GM12801 (cell line): ENCODE results near the gene PPP2CA.

Experiments used
- TF ChIP-seq, protein P1 (sequence below): IDR thresholded peaks from one replicate; pipeline ENCODE4 v1.5.1; 2011; ENCODE audit warnings: control low read depth; ENCODE audit not compliant: insufficient read length; ENCODE audit errors: extremely low read depth

The PPP2CA gene

DNA sequence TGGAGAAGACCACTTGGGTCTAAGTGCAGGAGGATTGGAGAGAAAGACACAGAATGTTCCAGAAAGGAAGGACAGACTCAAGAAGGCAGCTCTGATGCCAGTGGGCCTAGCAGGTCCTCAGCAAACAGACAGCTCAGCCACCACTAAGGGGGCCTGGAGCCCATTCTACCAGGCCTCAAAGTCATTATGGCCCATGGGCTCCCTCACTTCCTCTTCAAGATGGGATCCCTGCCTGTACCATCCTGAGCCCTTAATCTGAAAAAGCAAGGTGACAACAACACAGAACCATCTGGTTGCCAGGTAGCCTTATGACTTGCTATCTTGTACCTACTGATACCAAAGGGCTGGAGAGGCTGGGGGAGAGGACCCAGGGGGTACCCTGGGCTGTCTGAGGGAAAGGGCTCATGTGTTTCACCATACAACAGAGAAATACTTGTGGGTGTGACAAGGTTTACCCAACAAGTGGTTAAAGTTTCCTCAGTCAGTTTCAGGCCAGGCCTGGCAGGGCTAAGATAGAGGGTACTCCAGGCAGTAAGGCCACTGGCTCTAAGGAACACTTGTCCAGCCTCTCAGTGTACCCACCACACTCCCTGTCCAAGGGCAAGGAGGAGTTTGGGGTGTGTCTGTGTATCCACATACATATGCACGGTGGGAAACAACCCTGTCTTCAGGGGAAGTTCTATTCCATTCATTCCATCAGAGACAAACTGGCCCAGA is 80.7 kb downstream of the PPP2CA start:
- TF ChIP-seq, protein P1, sequence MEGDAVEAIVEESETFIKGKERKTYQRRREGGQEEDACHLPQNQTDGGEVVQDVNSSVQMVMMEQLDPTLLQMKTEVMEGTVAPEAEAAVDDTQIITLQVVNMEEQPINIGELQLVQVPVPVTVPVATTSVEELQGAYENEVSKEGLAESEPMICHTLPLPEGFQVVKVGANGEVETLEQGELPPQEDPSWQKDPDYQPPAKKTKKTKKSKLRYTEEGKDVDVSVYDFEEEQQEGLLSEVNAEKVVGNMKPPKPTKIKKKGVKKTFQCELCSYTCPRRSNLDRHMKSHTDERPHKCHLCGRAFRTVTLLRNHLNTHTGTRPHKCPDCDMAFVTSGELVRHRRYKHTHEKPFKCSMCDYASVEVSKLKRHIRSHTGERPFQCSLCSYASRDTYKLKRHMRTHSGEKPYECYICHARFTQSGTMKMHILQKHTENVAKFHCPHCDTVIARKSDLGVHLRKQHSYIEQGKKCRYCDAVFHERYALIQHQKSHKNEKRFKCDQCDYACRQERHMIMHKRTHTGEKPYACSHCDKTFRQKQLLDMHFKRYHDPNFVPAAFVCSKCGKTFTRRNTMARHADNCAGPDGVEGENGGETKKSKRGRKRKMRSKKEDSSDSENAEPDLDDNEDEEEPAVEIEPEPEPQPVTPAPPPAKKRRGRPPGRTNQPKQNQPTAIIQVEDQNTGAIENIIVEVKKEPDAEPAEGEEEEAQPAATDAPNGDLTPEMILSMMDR = no peak
